ENCODE results near the gene DLEC1.

- TF ChIP-seq EZH2phosphoT487 (IDR thresholded peaks at IDR 0.05; ENCODE audit: insufficient read depth, low read depth) (no peak), EZH2 (IDR thresholded peaks at IDR 0.05; ENCODE audit: insufficient read depth, poor library complexity, severe bottlenecking) (no peak)
These were observed 43.1 kb upstream of the DLEC1 start for GRCh38 chr3:37995652-37996641.
